HCT116 (cell line): ENCODE data around the gene MAD2L1. TPM values are rescaled to one million over a fixed set of nuclear protein-coding genes. Genes with fewer than 3 reads are reported as not detected.
"Not testable (repeated sequence)": the region's sequence is repeated elsewhere in the genome, so short reads cannot be mapped to it uniquely, and the experiment has no call there.

Source experiments
- ATAC-seq: fragments of 200-7000 bp; cut with Tn5 transposase; 2 replicates; pipeline ENCODE4 v1.9.1; 2020; ENCODE audit warnings: mild to moderate bottlenecking, moderate library complexity
- BruUV-seq: library from RNA; stranded (reverse); fragments of 400-500 nt; replicated peaks from 2 replicates; lab custom pipeline; 2021; lab: Mats Ljungman, UMichigan
- CTCF ChIA-PET: fragments of 300-600 bp; sonication (Branson Sonifier 250); formaldehyde crosslinking; loops from one replicate; lab custom pipeline; 2021; ENCODE audit warnings: antibody characterized with exemption; lab: Charles Lee
- POLR2A ChIA-PET: fragments of 300-600, 350-600 bp; sonication (Branson Sonifier 250); formaldehyde crosslinking; loops from one replicate; lab custom pipeline; 2021; ENCODE audit warnings: antibody characterized with exemption; lab: Charles Lee
- RAD21 ChIA-PET, 2 experiments: fragments of 300-600 bp; sonication (Branson Sonifier 250); formaldehyde crosslinking; loops; one replicate each; lab custom pipeline; 2023; ENCODE audit warnings: low total read pairs in 2 of 2; ENCODE audit not compliant: uncharacterized antibody in 2 of 2, unreplicated experiment in 2 of 2, low non-redundant PET in 1 of 2; lab: Charles Lee
- DNase-seq: peaks from one replicate; pipeline ENCODE4 v3.0.0-alpha.2; 2010; ENCODE audit warnings: low read depth, low spot score
- H2AFZ ChIP-seq: fragments of 200-600 bp; shearing (Covaris generic), sonication (generic); 2 replicates; pipeline ENCODE4 v1.6.1; 2017; ENCODE audit warnings: low read depth, mixed run types, mixed read lengths, antibody characterized with exemption, low read length; ENCODE audit not compliant: poor library complexity, severe bottlenecking
- H3K27ac ChIP-seq: 2 replicates; pipeline ENCODE4 v1.5.1; 2012; ENCODE audit warnings: low read depth, low read length
- H3K27me3 ChIP-seq: fragments of 200-600 bp; sonication (generic); 2 replicates; pipeline ENCODE4 v1.6.1; 2016; ENCODE audit warnings: mixed run types, low read length, mixed read lengths; ENCODE audit not compliant: insufficient read depth
- H3K36me3 ChIP-seq, 2 experiments: fragments of 200-500 bp in 1 of 2; fragments of 200-600 bp in 1 of 2; sonication (Bioruptor generic) in 1 of 2; sonication (generic) in 1 of 2; 2 replicates each; pipeline versions ENCODE4 v1.5.1 to v1.6.1; 2014 to 2016; ENCODE audit warnings: low read length in 2 of 2, inconsistent platforms in 1 of 2, mixed read lengths in 1 of 2, mixed run types in 1 of 2; ENCODE audit not compliant: insufficient read depth in 2 of 2, control insufficient read depth in 1 of 2
- H3K4me1 ChIP-seq, 2 experiments: fragments of 200-600 bp in 1 of 2; sonication (generic) in 1 of 2; 2 replicates each; pipeline versions ENCODE4 v1.5.1 to v1.6.1; 2012 to 2017; ENCODE audit warnings: low read length in 2 of 2, inconsistent platforms in 1 of 2, mild to moderate bottlenecking in 1 of 2, mixed read lengths in 1 of 2, mixed run types in 1 of 2, moderate library complexity in 1 of 2; ENCODE audit not compliant: insufficient read depth in 2 of 2, control insufficient read depth in 1 of 2
- H3K4me2 ChIP-seq: fragments of 200-600 bp; sonication (generic); 2 replicates; pipeline ENCODE4 v1.6.1; 2017; ENCODE audit warnings: mixed run types, low read length, mixed read lengths
- H3K4me3 ChIP-seq, 2 experiments: fragments of 200-600 bp in 1 of 2; sonication (generic) in 1 of 2; replicated peaks in 1 of 2; 2 replicates each; pipeline ENCODE4 v1.5.1; 2011 to 2016; ENCODE audit warnings: low read length in 2 of 2, control low read depth in 1 of 2, low read depth in 1 of 2, mild to moderate bottlenecking in 1 of 2, mixed read lengths in 1 of 2, mixed run types in 1 of 2
- H3K79me2 ChIP-seq: fragments of 200-600 bp; sonication (generic); 2 replicates; pipeline ENCODE4 v1.6.1; 2017; ENCODE audit warnings: mild to moderate bottlenecking, mixed run types, low read length, moderate library complexity, mixed read lengths; ENCODE audit not compliant: insufficient read depth
- H3K9ac ChIP-seq: fragments of 200-600 bp; sonication (generic); 2 replicates; pipeline ENCODE4 v1.6.1; 2016; ENCODE audit warnings: low read length, mixed read lengths
- H3K9me2 ChIP-seq: fragments of 200-600 bp; sonication (generic), shearing (Covaris generic); 2 replicates; pipeline ENCODE4 v1.6.1; 2017; ENCODE audit warnings: mixed run types, mild to moderate bottlenecking, moderate library complexity; ENCODE audit not compliant: insufficient read depth
- H3K9me3 ChIP-seq, 2 experiments: fragments of 200-500 bp in 1 of 2; fragments of 200-600 bp in 1 of 2; sonication (Bioruptor generic) in 1 of 2; sonication (generic) in 1 of 2; 2 replicates each; pipeline ENCODE4 v1.6.1; 2014 to 2017; ENCODE audit warnings: low read length in 2 of 2, mixed read lengths in 2 of 2, inconsistent platforms in 1 of 2, low read depth in 1 of 2, mild to moderate bottlenecking in 1 of 2, mixed run types in 1 of 2, moderate library complexity in 1 of 2; ENCODE audit not compliant: control insufficient read depth in 1 of 2, insufficient read depth in 1 of 2
- H4K20me1 ChIP-seq: fragments of 200-600 bp; sonication (generic), shearing (Covaris generic); 2 replicates; pipeline ENCODE4 v1.6.1; 2017; ENCODE audit warnings: mixed run types, mild to moderate bottlenecking, moderate library complexity; ENCODE audit not compliant: insufficient read depth
- CBX3 ChIP-seq: IDR thresholded peaks from 2 replicates; pipeline ENCODE4 v1.6.1; 2012; ENCODE audit warnings: low read depth
- CEBPB ChIP-seq: IDR thresholded peaks from 2 replicates; pipeline ENCODE4 v1.6.1; 2012; ENCODE audit warnings: low read depth
- CTCF ChIP-seq, 3 experiments: fragments of 200-600 bp in 1 of 3; sonication (generic) in 1 of 3; IDR thresholded peaks in 2 of 3; conservative IDR thresholded peaks in 1 of 3; 2 replicates each; pipeline ENCODE4 v1.5.1; 2012 to 2017; ENCODE audit warnings: low read depth in 2 of 3, low read length in 2 of 3, antibody characterized with exemption in 1 of 3, borderline replicate concordance in 1 of 3, control low read depth in 1 of 3, mild to moderate bottlenecking in 1 of 3, mixed read lengths in 1 of 3, mixed run types in 1 of 3, moderate library complexity in 1 of 3; ENCODE audit not compliant: insufficient read depth in 1 of 3
- ELF1 ChIP-seq: IDR thresholded peaks from 2 replicates; pipeline ENCODE4 v1.6.1; 2012; ENCODE audit warnings: low read depth, borderline replicate concordance
- JUND ChIP-seq: IDR thresholded peaks from 2 replicates; pipeline ENCODE4 v1.6.1; 2012
- POLR2AphosphoS5 ChIP-seq: IDR thresholded peaks from 2 replicates; pipeline ENCODE4 v1.6.1; 2011; ENCODE audit warnings: mild to moderate bottlenecking, low read depth, low read length, moderate library complexity
- RAD21 ChIP-seq: IDR thresholded peaks from 2 replicates; pipeline ENCODE4 v1.6.1; 2012; ENCODE audit warnings: low read depth, mild to moderate bottlenecking
- SIN3A ChIP-seq: IDR thresholded peaks from 2 replicates; pipeline ENCODE4 v1.6.1; 2012; ENCODE audit warnings: low read depth
- SP1 ChIP-seq: IDR thresholded peaks from 2 replicates; pipeline ENCODE4 v1.6.1; 2012; ENCODE audit warnings: low read depth
- YY1 ChIP-seq: IDR thresholded peaks from 2 replicates; pipeline ENCODE4 v1.6.1; 2011; ENCODE audit warnings: low read length, low read depth, moderate library complexity, mild to moderate bottlenecking; ENCODE audit not compliant: insufficient replicate concordance; ENCODE audit errors: extremely low read depth
- intact Hi-C: fragments of 100-400 bp; cut with micrococcal nuclease; formaldehyde crosslinking; loops from 2 replicates; pipeline ENCODE4 v1.10.0; 2022
- total RNA-seq: library from RNA; stranded (reverse); gene quantifications from one replicate; pipeline ENCODE4 v1.2.1, GENCODE V29; 2021; ENCODE audit not compliant: unreplicated experiment

MAD2L1 gene
- total RNA-seq, 1 experiment from 2014 or later = 92.9 TPM

DNA sequence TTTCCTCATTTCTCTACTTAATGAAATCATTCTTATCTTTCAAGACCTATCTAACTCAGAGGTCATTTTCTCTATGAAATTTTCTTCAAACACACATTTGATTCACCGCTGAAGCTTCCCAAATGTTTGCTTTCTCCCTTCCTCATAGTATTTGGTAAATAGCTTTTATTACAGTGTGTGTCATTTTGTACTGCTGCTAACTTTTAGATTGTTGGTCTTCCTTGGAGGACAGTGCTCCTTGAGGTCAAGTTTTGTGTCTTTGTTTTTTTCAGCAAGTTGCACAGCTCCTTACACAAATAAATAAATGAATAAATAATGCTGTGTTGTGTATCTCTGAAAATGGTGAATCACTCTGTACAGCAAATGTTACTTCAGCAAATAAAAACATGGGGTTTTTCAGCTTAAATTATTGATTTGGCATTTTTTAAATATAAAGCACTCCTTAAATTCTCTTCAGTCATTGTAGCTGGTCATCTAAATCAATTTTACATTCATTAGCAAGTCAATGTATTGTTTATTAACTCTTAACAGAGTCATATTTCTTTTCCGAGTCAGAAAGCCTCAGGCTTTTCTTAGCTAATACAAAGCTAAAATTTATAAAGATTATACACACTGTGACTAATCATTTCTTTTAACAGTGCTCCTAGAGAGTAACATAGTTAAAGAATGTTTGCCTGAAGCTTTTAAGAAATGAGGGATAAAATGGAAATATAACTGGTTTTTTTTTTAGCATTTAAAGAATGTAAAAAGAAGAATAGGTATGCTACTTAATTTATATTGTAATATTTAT lies 30.1 kb upstream of the MAD2L1 start:
- intact Hi-C loops = no loop called here
- DNase-seq = no peak
- TF ChIP-seq POLR2AphosphoS5 (no peak), RAD21 (no peak), SIN3A (no peak), JUND (no peak), CBX3 (no peak), CEBPB (no peak)
- TF ChIP-seq, all 23 proteins: peak for 0
- Histone ChIP-seq H3K27me3 (no peaks in the 10 kb centered on the region), H3K9me2 (no peaks in the 10 kb centered on the region), H3K27ac (no peak overlapping the region), H3K4me2 (no peak overlapping the region), H3K79me2 (no peaks in the 10 kb centered on the region), H3K4me3 (no peak overlapping the region), H2AFZ (no peak overlapping the region), H3K9ac (no peak overlapping the region), H3K9me3 (no peaks in the 10 kb centered on the region), H3K4me1 (no peaks in the 10 kb centered on the region), H3K36me3 (no peaks in the 10 kb centered on the region), H4K20me1 (no peaks in the 10 kb centered on the region)
- no TSS peak for BruUV-seq
- no peak for ATAC-seq
- RAD21 ChIA-PET = no interaction called here
- CTCF ChIA-PET = no interaction called here
- POLR2A ChIA-PET = interaction anchor here (0.6 kb wide), 1 partner anchor 64 kb away, joined by 6 read pairs; no protein-coding TSS in a partner anchor

DNA sequence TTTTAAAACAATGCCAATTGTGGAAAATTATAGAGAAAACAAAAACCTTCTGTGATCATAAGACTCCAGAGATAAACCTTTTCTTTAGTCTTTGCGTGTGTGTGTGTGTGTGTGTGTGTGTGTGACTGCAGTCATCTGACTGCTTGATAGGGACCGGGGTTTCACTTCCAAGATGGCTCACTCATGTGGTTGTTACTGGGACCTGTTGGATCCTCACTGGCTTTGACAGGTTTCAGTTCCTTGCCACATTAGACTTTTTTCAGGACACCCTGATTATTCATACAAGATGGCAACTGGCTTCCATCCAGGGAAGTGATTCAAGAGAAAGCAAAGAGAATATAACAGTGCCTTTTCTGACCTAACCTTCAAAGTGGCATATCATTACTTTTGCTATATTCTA lies 21.9 kb upstream of the MAD2L1 start:
- CTCF ChIA-PET = no interaction called here

GRCh38 chr4:120088066-120088465 lies 21.4 kb upstream of the MAD2L1 start:
- H3K27me3 ChIP-seq, RAD21 ChIA-PET, POLR2A ChIA-PET, H3K4me1 ChIP-seq, ATAC-seq, CTCF ChIA-PET, H3K36me3 ChIP-seq, H3K79me2 ChIP-seq, BruUV-seq, H4K20me1 ChIP-seq, H3K9me3 ChIP-seq, H3K4me2 ChIP-seq, DNase-seq, H3K9me2 ChIP-seq, H2AFZ ChIP-seq, H3K9ac ChIP-seq, intact Hi-C loops, H3K27ac ChIP-seq, H3K4me3 ChIP-seq: not testable (repeated sequence)

More for the DNA sequence above, 21.9 kb upstream of the MAD2L1 start:
- H3K9me2 ChIP-seq = no peaks in the 10 kb centered on the region
- intact Hi-C loops = no loop called here
- DNase-seq (no peak), ATAC-seq (no peak)
- TF ChIP-seq SP1 (no peak), CTCF (IDR thresholded peaks at IDR 0.05 in 2 of 3, conservative IDR thresholded peaks at IDR 0.05 in 1 of 3; ENCODE audit: borderline replicate concordance in 1 of 3, insufficient read depth in 1 of 3, low read depth in 2 of 3, low read length in 2 of 3) (no peak), ELF1 (no peak), CEBPB (no peak), YY1 (no peak)
- RAD21 ChIA-PET = no interaction called here
- no peaks in the 10 kb centered on the region for H3K36me3 ChIP-seq
- POLR2A ChIA-PET = no interaction called here
- no peak overlapping the region for H3K4me2 ChIP-seq
- H3K27ac ChIP-seq = no peak overlapping the region
- H4K20me1 ChIP-seq = no peaks in the 10 kb centered on the region
- BruUV-seq = no TSS peak
- no peak overlapping the region for H3K9ac ChIP-seq
- no peak overlapping the region for H2AFZ ChIP-seq
- no peaks in the 10 kb centered on the region for H3K27me3 ChIP-seq
- no peaks in the 10 kb centered on the region for H3K4me1 ChIP-seq
- no peaks in the 10 kb centered on the region for H3K79me2 ChIP-seq
- H3K4me3 ChIP-seq = no peak overlapping the region
- H3K9me3 ChIP-seq = no peaks in the 10 kb centered on the region
